GM12875 (cell line): Measurements from ENCODE around the gene THSD4.

ENCODE experiments used
- H3K4me3 ChIP-seq: one replicate; pipeline ENCODE4 v1.5.1; 2011; ENCODE audit warnings: low read depth, low read length, control low read depth
- TF ChIP-seq, protein P1 (sequence below): IDR thresholded peaks from 2 replicates; pipeline ENCODE4 v1.5.1; 2011; ENCODE audit warnings: low read depth, mild to moderate bottlenecking, control low read depth, inconsistent platforms, low read length, moderate library complexity, borderline replicate concordance; ENCODE audit not compliant: insufficient read depth

Gene THSD4

DNA sequence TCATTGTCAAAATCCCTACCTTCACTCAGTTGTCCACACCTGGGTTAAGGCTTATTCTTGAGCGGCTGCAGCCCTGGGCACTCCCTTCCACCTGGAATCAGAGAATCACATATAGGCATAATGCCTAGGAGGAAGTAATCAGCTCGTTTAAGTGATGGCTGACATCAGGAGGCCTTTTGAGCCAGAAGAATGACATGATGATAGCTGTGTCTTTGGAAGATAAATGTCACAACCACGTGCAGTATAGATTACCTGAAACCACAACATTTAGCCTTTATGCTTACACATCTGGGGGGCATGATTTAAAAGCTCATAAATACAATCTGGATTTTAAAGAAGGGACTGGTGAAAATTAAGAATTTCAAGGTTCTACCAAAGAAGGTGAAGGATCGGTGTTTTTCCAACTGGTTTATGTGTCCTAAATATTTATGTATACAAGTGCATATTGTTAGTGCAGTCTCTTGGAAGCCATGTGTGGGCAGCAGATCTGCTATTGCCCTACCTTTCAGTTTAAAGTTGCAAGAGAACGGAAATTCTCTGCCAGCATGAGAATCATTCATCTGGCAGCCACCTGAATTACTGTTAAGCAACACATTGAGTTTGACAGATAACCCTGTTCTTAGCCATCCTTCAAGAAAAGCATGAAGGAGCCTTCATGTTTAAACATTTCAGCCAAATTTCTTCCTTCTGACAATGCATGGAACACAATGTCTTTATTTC lies 531.7 kb downstream of the THSD4 start:
- TF ChIP-seq, protein P1, sequence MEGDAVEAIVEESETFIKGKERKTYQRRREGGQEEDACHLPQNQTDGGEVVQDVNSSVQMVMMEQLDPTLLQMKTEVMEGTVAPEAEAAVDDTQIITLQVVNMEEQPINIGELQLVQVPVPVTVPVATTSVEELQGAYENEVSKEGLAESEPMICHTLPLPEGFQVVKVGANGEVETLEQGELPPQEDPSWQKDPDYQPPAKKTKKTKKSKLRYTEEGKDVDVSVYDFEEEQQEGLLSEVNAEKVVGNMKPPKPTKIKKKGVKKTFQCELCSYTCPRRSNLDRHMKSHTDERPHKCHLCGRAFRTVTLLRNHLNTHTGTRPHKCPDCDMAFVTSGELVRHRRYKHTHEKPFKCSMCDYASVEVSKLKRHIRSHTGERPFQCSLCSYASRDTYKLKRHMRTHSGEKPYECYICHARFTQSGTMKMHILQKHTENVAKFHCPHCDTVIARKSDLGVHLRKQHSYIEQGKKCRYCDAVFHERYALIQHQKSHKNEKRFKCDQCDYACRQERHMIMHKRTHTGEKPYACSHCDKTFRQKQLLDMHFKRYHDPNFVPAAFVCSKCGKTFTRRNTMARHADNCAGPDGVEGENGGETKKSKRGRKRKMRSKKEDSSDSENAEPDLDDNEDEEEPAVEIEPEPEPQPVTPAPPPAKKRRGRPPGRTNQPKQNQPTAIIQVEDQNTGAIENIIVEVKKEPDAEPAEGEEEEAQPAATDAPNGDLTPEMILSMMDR: no peak
- H3K4me3 ChIP-seq: no peak overlapping the region

DNA sequence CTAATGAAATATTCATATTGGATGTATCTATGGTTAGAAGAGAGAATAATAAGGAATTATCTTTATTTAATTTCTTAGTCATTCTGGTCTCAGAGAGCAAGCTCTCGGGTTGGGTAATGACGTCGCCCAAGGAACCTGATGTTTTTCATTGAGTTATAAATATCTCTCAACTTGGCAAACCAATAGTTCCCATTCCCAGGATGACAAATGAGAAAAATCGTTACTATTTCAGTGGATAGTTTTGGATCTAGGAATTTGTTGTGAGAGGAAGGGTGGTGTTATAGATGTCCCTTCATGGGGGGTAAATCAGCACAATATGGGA lies 532.2 kb downstream of the THSD4 start:
- H3K4me3 ChIP-seq: no peak overlapping the region
- TF ChIP-seq, protein P1: no peak

DNA sequence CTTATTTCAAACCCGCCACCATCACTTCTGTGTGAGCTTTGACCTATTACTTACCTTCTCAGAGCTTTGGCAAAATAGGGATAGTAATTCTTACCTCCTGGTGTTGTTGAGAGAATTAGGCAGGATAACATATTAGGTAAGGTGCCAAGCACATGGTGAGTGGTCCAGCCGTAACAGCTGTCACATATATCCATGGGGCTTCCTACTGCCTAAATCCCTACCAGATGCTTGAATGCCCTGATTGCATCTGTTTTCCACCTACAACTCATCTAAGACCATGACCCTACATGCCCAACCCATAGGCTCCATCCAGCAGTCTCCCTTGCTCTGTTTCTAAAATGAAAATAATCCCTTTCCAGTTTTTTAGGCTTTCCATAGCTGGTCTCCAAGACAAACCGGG lies 532.8 kb downstream of the THSD4 start:
- TF ChIP-seq, protein P1: no peak

DNA sequence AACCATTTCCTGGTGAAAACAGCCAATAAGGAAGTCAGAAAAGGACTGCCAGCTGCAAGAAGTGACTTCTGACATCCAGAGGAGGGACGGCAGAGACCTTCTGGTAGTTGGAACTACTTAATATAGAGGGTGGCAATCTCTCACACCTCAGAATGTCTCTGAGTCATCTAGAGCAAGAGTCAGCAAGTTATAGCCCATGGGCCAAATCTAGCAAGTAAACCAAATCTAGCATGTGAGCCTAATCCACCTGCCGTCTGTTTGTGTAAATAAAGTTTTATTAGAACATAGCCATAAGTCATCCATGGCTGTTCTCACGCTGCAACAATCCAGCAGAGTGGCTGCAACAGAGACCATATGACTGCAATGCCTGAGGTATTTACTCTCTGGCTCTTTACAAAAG lies 534.6 kb downstream of the THSD4 start:
- no peak overlapping the region for H3K4me3 ChIP-seq
- TF ChIP-seq, protein P1: no peak

More for the DNA sequence above, 532.8 kb downstream of the THSD4 start:
- no peak overlapping the region for H3K4me3 ChIP-seq

DNA sequence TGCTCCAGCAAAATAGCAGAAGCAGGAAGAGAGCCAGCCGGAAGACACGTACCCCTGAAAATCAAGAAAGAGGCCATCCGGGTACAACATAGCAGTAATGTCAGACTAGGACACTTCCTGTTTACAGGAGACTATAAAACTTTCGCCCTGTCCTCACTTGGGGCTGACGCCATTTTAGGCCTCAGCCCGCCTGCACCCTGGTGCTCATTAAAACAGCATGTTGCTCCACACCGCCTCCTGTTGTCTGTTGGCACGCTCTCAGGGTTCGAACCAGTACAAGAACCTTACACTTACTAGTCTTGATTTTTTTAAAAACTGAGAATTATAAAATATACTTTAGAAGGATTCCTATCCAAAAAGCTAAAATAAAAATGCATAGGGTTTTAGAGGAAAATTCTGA lies 535.3 kb downstream of the THSD4 start:
- H3K4me3 ChIP-seq: no peak overlapping the region
- TF ChIP-seq, protein P1: no peak

DNA sequence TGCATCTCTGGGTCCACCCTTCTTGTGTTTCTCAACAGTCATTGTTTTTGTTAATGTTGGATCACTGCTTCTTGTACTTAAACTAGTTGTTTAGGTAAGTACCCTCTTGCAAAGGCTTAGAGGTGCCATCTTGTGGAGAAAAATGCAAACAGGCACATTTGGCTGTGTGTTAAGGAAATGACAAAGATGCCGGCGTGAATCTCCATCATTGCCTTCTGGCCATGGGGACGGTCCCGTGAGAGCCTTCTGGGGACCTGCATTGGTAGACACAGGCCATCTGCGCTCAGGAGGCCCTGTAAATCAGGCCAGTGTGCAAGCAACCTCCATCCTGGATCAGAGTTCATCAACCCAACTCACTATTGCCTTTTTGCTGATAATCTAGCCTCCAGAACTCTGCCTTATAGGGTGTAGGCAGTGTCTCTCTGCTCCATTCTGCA lies 536.5 kb downstream of the THSD4 start:
- TF ChIP-seq, protein P1: peak; percentile 45; the same call in 1 of the 2 replicates
- H3K4me3 ChIP-seq: no peak overlapping the region

DNA sequence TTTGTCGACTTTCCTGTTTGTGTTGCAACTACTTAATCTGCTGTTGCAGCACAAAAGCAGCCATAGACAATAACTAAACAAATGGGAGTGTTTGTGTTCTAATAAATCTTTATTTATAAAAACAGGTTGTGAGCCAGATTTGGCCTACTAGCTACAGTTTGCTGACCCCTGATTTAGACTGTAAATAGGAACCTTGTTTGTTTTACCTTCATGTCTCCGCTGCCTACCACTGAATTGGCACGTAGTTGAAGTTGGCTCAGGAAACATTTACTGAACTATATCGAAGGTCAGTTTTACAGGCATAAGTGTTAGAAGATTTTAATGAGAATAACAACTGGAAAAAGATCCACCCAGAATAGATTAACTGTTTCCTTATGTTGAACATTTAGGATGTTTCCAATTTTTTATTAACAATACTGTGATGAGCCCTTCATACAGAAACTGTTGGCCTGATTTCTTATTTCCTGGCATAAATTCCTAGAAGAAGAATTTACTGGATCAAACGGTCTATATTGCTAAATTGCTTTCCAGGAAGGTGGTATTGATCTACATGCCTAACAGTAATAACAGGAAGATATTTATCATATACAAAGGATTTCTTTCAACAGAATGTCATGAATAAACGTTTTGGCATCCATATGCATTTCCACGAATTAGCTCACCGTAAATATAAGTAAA lies 538.9 kb downstream of the THSD4 start:
- H3K4me3 ChIP-seq: no peak overlapping the region
- TF ChIP-seq, protein P1: no peak
